A673 (cell line): Measurements from ENCODE around the gene MIPOL1. TPM values are rescaled to one million over a fixed set of nuclear protein-coding genes. Genes with fewer than 3 reads are reported as not detected.

Source experiments
- BruUV-seq: library from RNA; stranded (reverse); fragments of 400-500 nt; replicated peaks from 2 replicates; lab custom pipeline; 2021; lab: Mats Ljungman, UMichigan
- CTCF ChIA-PET: fragments of 300-600 bp; sonication (Branson Sonifier 250); formaldehyde crosslinking; loops from one replicate; lab custom pipeline; 2022; ENCODE audit warnings: antibody characterized with exemption; lab: Charles Lee
- POLR2A ChIA-PET: fragments of 300-600 bp; sonication (Branson Sonifier 250); formaldehyde crosslinking; loops from one replicate; lab custom pipeline; 2022; ENCODE audit warnings: antibody characterized with exemption; ENCODE audit not compliant: low non-redundant PET; lab: Charles Lee
- DNase-seq: peaks from one replicate; pipeline ENCODE4 v3.0.0-alpha.2; 2015; ENCODE audit warnings: low spot score
- H3K27ac ChIP-seq: fragments of 200-600 bp; sonication (generic); 2 replicates; pipeline ENCODE4 v1.5.1; 2016; ENCODE audit warnings: mixed run types, low read depth, mild to moderate bottlenecking, mixed read lengths, antibody characterized with exemption, low read length; ENCODE audit not compliant: poor library complexity, severe bottlenecking
- H3K27me3 ChIP-seq: fragments of 200-600 bp; sonication (generic); replicated peaks from 2 replicates; pipeline ENCODE4 v1.6.1; 2017; ENCODE audit warnings: mixed run types, low read depth, mild to moderate bottlenecking, mixed read lengths, antibody characterized with exemption, low read length; ENCODE audit not compliant: insufficient read depth, poor library complexity
- H3K36me3 ChIP-seq: fragments of 200-600 bp; sonication (generic); 2 replicates; pipeline ENCODE4 v1.6.1; 2016; ENCODE audit warnings: mixed run types, mild to moderate bottlenecking, mixed read lengths, antibody characterized with exemption, low read length; ENCODE audit not compliant: insufficient read depth, poor library complexity, severe bottlenecking
- H3K4me1 ChIP-seq: fragments of 200-600 bp; sonication (generic); 2 replicates; pipeline ENCODE4 v1.6.1; 2017; ENCODE audit warnings: mixed run types, mild to moderate bottlenecking, mixed read lengths, antibody characterized with exemption, low read length; ENCODE audit not compliant: insufficient read depth, poor library complexity, severe bottlenecking
- H3K4me3 ChIP-seq: fragments of 200-600 bp; sonication (generic); 2 replicates; pipeline ENCODE4 v1.5.1; 2016; ENCODE audit warnings: low read depth, mixed run types, mild to moderate bottlenecking, mixed read lengths, low read length; ENCODE audit not compliant: poor library complexity, severe bottlenecking
- H3K9me3 ChIP-seq: fragments of 200-600 bp; sonication (generic); 2 replicates; pipeline ENCODE4 v1.6.1; 2016; ENCODE audit warnings: mixed run types, low read depth, mild to moderate bottlenecking, mixed read lengths, antibody characterized with exemption, low read length; ENCODE audit not compliant: poor library complexity, severe bottlenecking
- EZH2 ChIP-seq: fragments of 200-600 bp; sonication (generic); IDR thresholded peaks from 2 replicates; pipeline ENCODE4 v1.6.1; 2017; ENCODE audit warnings: borderline replicate concordance, low read depth, mild to moderate bottlenecking, mixed read lengths, antibody characterized with exemption, low read length; ENCODE audit not compliant: poor library complexity, severe bottlenecking
- intact Hi-C: fragments of 100-400 bp; cut with micrococcal nuclease; formaldehyde crosslinking; loops from one replicate; pipeline ENCODE4 v1.10.0; 2022; ENCODE audit not compliant: unreplicated experiment
- total RNA-seq: library from RNA; stranded (reverse); gene quantifications from 2 replicates; pipeline ENCODE4 v1.2.3, GENCODE V29; 2021
- TF ChIP-seq, protein P1 (sequence below): fragments of 300-800, 200-600 bp; sonication (generic); conservative IDR thresholded peaks from 2 replicates; pipeline ENCODE4 v1.5.1; 2017; ENCODE audit warnings: low read depth, mild to moderate bottlenecking, antibody characterized with exemption, low read length, moderate library complexity, mixed read lengths

MIPOL1 gene
- total RNA-seq, 1 experiment from 2014 or later, result 15.0 TPM

DNA sequence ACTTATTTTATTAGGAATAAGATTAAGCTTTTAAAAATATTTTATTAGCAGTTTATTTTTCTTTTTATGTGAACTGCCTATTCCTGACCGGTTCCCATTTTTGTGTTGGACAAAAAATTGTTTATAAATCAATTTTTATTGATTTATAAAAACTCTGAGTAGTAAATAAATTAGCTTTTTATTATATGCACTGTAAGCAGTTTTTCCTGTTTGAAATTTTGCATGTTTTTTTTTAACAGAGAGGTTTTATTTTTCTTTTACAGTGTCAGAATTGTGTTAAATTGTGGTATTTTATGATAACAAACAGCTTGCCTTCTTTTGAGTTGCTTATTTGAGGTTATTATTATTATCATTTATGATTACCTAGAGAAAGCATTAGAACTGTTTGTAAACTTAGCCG is 329.3 kb downstream of the MIPOL1 start:
- ChIA-PET CTCF (no interaction called here), POLR2A (no interaction called here)
- Histone ChIP-seq H3K4me1 (no peaks in the 10 kb centered on the region), H3K9me3 (no peaks in the 10 kb centered on the region), H3K27ac (no peak overlapping the region), H3K27me3 (no peaks in the 10 kb centered on the region), H3K4me3 (no peak overlapping the region), H3K36me3 (no peaks in the 10 kb centered on the region)
- intact Hi-C loops, result no loop called here
- TF ChIP-seq EZH2, result no peak
- TF ChIP-seq, protein P1, sequence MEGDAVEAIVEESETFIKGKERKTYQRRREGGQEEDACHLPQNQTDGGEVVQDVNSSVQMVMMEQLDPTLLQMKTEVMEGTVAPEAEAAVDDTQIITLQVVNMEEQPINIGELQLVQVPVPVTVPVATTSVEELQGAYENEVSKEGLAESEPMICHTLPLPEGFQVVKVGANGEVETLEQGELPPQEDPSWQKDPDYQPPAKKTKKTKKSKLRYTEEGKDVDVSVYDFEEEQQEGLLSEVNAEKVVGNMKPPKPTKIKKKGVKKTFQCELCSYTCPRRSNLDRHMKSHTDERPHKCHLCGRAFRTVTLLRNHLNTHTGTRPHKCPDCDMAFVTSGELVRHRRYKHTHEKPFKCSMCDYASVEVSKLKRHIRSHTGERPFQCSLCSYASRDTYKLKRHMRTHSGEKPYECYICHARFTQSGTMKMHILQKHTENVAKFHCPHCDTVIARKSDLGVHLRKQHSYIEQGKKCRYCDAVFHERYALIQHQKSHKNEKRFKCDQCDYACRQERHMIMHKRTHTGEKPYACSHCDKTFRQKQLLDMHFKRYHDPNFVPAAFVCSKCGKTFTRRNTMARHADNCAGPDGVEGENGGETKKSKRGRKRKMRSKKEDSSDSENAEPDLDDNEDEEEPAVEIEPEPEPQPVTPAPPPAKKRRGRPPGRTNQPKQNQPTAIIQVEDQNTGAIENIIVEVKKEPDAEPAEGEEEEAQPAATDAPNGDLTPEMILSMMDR, result no peak
- no peak for DNase-seq
- BruUV-seq, result no TSS peak

- Histone ChIP-seq H3K27me3 (no peaks in the 10 kb centered on the region), H3K36me3 (no peaks in the 10 kb centered on the region), H3K9me3 (no peaks in the 10 kb centered on the region), H3K27ac (no peak overlapping the region), H3K4me3 (no peak overlapping the region), H3K4me1 (no peaks in the 10 kb centered on the region)
- intact Hi-C loops, result no loop called here
- ChIA-PET CTCF (no interaction called here), POLR2A (no interaction called here)
- DNase-seq, result no peak
- BruUV-seq, result no TSS peak
- no peak for TF ChIP-seq EZH2
- TF ChIP-seq, protein P1, result no peak
Observed at GRCh38 chr14:37539992-37540391, 342.3 kb downstream of the MIPOL1 start.

DNA sequence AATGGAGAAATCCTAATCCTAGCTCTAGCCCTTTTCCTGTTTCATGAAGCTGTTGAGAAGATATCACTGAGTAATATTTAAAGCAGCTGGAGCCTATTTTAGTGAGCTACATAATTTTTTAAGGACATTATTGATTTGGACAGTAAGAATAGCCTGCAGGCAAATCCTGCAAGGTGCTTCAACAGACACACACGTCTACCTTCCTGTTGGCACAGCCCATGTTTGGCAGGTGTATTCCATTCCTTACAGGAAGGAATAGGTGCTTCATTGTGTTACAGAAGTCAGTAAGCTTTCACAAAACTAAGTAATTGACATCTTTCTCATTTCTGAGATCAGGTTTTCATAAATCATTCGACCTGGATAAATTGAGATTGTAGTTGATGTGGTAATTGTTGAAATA is 346.7 kb downstream of the MIPOL1 start:
- Histone ChIP-seq H3K9me3 (no peaks in the 10 kb centered on the region), H3K36me3 (no peaks in the 10 kb centered on the region), H3K27me3 (no peaks in the 10 kb centered on the region), H3K4me1 (no peaks in the 10 kb centered on the region), H3K4me3 (no peak overlapping the region), H3K27ac (no peak overlapping the region)
- no TSS peak for BruUV-seq
- ChIA-PET CTCF (no interaction called here), POLR2A (no interaction called here)
- TF ChIP-seq, protein P1, result no peak
- TF ChIP-seq EZH2, result no peak
- intact Hi-C loops, result no loop called here
- no peak for DNase-seq
